Heart left ventricle (tissue), 16 donors: ENCODE measurements around the gene NDUFAF8. TPM values are rescaled to one million over a fixed set of nuclear protein-coding genes. Genes with fewer than 3 reads are reported as not detected.

Source experiments
- ATAC-seq, 4 donors: fragments of 200-7000 bp; cut with Tn5 transposase; one replicate each; pipeline ENCODE4 v1.9.1; 2020 to 2022; ENCODE audit warnings: moderate library complexity in 4 of 4, mild to moderate bottlenecking in 3 of 4, moderate number of reproducible peaks in 1 of 4
- DNase-seq, 5 donors: peaks; one replicate each; pipeline ENCODE4 v3.0.0-alpha.2; 2020
- H3K27ac ChIP-seq, 12 donors: fragments of 200-600 bp; sonication (generic) in 4 of 12; one replicate each; pipeline versions ENCODE4 v1.5.0 to v1.8.0; 2016 to 2022; ENCODE audit warnings: mild to moderate bottlenecking in 2 of 12
- H3K27me3 ChIP-seq, 9 donors: fragments of 200-600 bp; sonication (generic) in 2 of 9; one replicate each; pipeline versions ENCODE4 v1.5.1 to v1.8.0; 2016 to 2022; ENCODE audit warnings: mild to moderate bottlenecking in 3 of 9
- H3K36me3 ChIP-seq, 9 donors: fragments of 200-600 bp; sonication (generic) in 2 of 9; one replicate each; pipeline versions ENCODE4 v1.5.0 to v1.8.0; 2018 to 2022; ENCODE audit warnings: mild to moderate bottlenecking in 2 of 9
- H3K4me1 ChIP-seq, 12 donors: fragments of 200-600 bp; sonication (generic) in 4 of 12; one replicate each; pipeline versions ENCODE4 v1.5.0 to v1.8.0; 2016 to 2022; ENCODE audit warnings: mild to moderate bottlenecking in 3 of 12
- H3K4me3 ChIP-seq, 12 donors: fragments of 200-600 bp; sonication (generic) in 4 of 12; one replicate each; pipeline versions ENCODE4 v1.5.0 to v1.8.0; 2017 to 2022; ENCODE audit warnings: mild to moderate bottlenecking in 9 of 12, moderate library complexity in 4 of 12
- H3K9me3 ChIP-seq, 12 donors: fragments of 200-600 bp; sonication (generic) in 4 of 12; one replicate each; pipeline versions ENCODE4 v1.5.0 to v1.8.0; 2016 to 2022; ENCODE audit warnings: mild to moderate bottlenecking in 1 of 12
- POLR2A ChIP-seq, 2 donors: fragments of 450-650 bp; IDR thresholded peaks; one replicate each; pipeline ENCODE4 v1.6.1; 2017; ENCODE audit warnings: antibody characterized with exemption in 2 of 2, mild to moderate bottlenecking in 2 of 2, moderate library complexity in 2 of 2
- WGBS, 4 donors: extraction: QIAGEN DNeasy Blood & Tissue Kit in 2 of 4; methylation state at CpG; one replicate each; pipeline versions ENCODE4 v1.1.5 to v1.1.7; 2013 to 2018; 5-methylcytosine and 5-hydroxymethylcytosine counted together
- intact Hi-C, 10 donors: fragments of 100-400 bp; cut with DNase I; formaldehyde crosslinking; loops; one replicate each; pipeline versions ENCODE4 v1.11.1 to v1.14.2; 2022
- polyA plus RNA-seq, 2 donors: library from polyadenylated mRNA; stranded (reverse); fragments of 200-250 nt; gene quantifications; one replicate each; pipeline ENCODE4 v1.2.3, GENCODE V29; 2013
- total RNA-seq, 9 donors: library from RNA; depleted of rRNA in 2 of 9; stranded (reverse); fragments of >200 nt in 2 of 9; fragmentation: NEBNext Ultra II Directional in 3 of 9; extraction: Animal tissue kit (Norgen Biotek cat#: 25700) in 3 of 9; gene quantifications; one replicate each; pipeline versions ENCODE4 v1.1.0 to v1.2.4, GENCODE V29; 2016 to 2023
- TF ChIP-seq, protein P1 (sequence below), 12 donors: fragments of 200-600 bp; sonication (generic) in 4 of 12; IDR thresholded peaks; one replicate each; pipeline versions ENCODE4 v1.5.0 to v1.8.0; 2018 to 2022; ENCODE audit warnings: antibody characterized with exemption in 12 of 12, mild to moderate bottlenecking in 5 of 12
- donor health status: ischemic (EF 13 %, LVEDD 7.1; RV severe dilation, severe dysfunction).
- donor health status: healthy with polysubstance abuse.
- donor health status: DM: no; HTN: yes; CAD: no.
- donor health status: DM: no; HTN: no; CAD: no.
- donor health status: ischemic (EF 25% LVEDD 6.9; RV normal size, moderate dysfunction).
- donor health status: ischemic (EF 25% LVEDD 5.7; RV mildly dilated, moderate dysfunction).
- donor health status: healthy.
- donor health status: DM: yes; HTN: yes; CAD: no.
- donor health status: ischemic (EF 35%, LVEDD 5.7; RV mildly dilated, moderate dysfunction).
- donor health status: nonischemic (EF 11% LVEDD 7.7; RV severe dilation, severe dysfunction).
- donor health status: DM: yes; HTN: yes; CAD: no.
- donor health status: PGD.
- donor health status: ischemic (EF 29% LVEDD 5.4; RV normal size, mild dysfunction).
- donor health status: nonischemic (EF 23%, LVEDD 6.1; RV moderate dilation, normal function).

Gene NDUFAF8
- total and polyA plus RNA-seq, 11 donors, result 26.7 to 77.1 (median 50.2) TPM

DNA sequence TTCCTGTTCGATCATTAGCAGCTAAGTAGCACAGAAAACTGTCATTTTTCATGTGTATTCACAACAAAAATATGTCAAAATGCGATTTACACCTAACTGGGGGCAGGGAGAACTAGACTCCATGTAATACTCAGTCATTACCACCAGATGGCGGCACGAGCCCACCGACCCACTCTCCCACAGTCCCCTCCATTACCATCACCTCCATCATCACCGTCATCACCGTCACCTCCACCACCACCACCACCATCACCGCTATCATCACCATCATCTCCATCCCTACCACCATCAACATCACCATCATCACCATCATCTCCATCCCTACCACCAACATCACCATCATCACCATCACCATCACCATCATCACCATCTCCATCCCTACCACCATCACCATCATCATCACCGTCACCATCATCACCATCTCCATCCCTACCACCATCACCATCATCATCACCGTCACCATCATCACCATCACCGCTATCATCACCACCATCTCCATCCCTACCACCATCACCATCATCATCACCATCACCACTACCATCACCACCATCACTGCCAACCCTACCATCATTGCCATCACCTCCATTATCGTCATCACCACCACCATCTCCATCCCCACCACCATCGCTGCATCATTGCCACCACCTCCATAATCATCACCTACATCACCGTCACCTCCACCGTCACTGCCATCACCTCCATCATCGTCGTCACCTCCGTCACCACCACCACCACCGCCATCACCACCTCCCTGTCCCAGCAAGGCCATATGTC, 14.4 kb downstream of the NDUFAF8 start:
- peak in 3 of 4 donors; percentile 33 to 45 (median 35) for ATAC-seq

DNA sequence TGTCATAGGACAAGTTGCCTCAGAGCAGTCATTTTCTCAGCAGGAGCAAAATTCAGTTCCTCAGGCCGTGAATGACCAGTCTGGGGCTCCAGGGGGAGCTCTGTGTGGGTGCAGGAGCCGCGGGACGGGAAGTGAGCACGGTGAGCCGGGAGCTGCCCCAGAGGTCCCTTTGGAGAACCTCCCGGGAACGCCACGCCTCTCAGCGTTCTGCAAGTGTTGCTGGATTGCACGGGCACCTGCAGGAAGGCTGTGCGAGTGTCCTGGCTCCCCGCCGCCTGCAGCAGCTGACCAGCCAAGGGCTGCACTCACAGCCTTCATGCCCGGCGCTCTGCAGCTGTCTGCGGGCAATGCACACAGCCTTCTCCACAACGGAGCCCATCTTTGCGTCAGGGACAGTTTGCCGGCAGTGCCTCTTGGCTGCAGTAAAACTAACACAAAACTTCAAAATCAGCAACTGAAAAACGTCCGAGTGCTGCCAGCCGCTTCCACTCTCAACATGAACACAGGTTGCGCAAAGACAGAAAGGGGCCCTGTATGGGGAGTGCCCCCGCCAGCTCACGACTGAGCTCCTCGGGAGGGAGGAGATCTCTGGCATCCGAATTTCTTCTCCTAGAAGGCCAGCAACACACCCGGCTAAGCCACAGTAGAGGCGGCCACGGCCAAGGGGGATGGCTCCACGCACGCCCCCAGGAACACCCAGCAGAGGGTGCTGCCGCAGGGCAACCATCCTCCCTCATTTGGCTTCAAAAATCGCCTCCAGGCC, 16.0 kb downstream of the NDUFAF8 start:
- Histone ChIP-seq H3K4me1 (peaks cover 3 to 19% (median 13%) of the 10 kb centered on the region in 12 donors), H3K27ac (peak overlapping the region in 5 of 12 donors; percentile 1 to 51 (median 11)), H3K4me3 (peak overlapping the region in 2 of 12 donors; percentile 3 to 8), H3K9me3 (no peaks in the 10 kb centered on the region), H3K27me3 (no peaks in the 10 kb centered on the region), H3K36me3 (peaks cover 0 to 72% (median 34%) of the 10 kb centered on the region in 9 donors)
- peak; percentile 85 to 91 (median 88) for ATAC-seq
- intact Hi-C loops, result loop anchor here (1.0 to 10.0 kb wide), 11 partner anchors 37 to 350 kb away; partner anchors contain the start of genes BAHCC1 (in 1 of the 10) and SLC38A10 (in 1 of the 10)
- TF ChIP-seq, protein P1, sequence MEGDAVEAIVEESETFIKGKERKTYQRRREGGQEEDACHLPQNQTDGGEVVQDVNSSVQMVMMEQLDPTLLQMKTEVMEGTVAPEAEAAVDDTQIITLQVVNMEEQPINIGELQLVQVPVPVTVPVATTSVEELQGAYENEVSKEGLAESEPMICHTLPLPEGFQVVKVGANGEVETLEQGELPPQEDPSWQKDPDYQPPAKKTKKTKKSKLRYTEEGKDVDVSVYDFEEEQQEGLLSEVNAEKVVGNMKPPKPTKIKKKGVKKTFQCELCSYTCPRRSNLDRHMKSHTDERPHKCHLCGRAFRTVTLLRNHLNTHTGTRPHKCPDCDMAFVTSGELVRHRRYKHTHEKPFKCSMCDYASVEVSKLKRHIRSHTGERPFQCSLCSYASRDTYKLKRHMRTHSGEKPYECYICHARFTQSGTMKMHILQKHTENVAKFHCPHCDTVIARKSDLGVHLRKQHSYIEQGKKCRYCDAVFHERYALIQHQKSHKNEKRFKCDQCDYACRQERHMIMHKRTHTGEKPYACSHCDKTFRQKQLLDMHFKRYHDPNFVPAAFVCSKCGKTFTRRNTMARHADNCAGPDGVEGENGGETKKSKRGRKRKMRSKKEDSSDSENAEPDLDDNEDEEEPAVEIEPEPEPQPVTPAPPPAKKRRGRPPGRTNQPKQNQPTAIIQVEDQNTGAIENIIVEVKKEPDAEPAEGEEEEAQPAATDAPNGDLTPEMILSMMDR (IDR thresholded peaks at IDR 0.05), result peak; percentile 42 to 73 (median 61)
- no peak for TF ChIP-seq POLR2A (IDR thresholded peaks at IDR 0.05)
- peak; percentile 81 to 94 (median 88) for DNase-seq
- 26 to 35% (median 32%) methylated on average over 30 to 35 of the region's 35 CpGs for WGBS, 4 donors

More for the DNA sequence above, 14.4 kb downstream of the NDUFAF8 start:
- DNase-seq, result peak in 1 of 5 donors; percentile 52
- no peaks in the 10 kb centered on the region for H3K9me3 ChIP-seq
- no peaks in the 10 kb centered on the region for H3K27me3 ChIP-seq
- intact Hi-C loops, result loop anchor here (1.0 to 10.0 kb wide), 11 partner anchors 39 to 351 kb away; partner anchors contain the start of genes BAHCC1 (in 1 of the 10) and SLC38A10 (in 1 of the 10)
- H3K4me1 ChIP-seq, result peaks cover 3 to 19% (median 13%) of the 10 kb centered on the region in 12 donors
- WGBS, 4 donors, result 55 to 59% (median 57%) methylated on average over 19 of the region's 19 CpGs
- no peak overlapping the region for H3K4me3 ChIP-seq
- H3K27ac ChIP-seq, result no peak overlapping the region
- TF ChIP-seq, protein P1 (IDR thresholded peaks at IDR 0.05), result peak; percentile 66 to 88 (median 81)
- no peak for TF ChIP-seq POLR2A (IDR thresholded peaks at IDR 0.05)
- peaks cover 0 to 67% (median 25%) of the 10 kb centered on the region in 9 donors for H3K36me3 ChIP-seq

DNA sequence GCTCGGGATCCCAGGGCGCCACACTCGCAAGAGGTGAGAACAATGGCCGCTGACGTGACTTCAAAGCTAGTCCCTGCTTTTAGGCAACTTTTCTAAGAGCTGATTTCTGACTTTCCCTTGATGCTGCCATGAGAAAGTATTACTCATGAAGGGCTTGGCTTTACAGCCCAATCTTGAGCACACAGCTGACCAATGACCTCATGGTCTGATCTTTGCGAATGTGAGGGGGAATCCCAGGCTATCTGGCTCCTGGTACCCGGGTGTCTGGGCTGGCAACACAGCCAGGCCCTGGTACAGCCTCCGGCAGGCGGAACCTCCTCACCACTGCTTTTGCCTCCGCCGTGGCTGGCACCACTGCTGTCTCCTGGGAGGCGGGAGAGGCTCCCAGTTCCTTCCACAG, 17.5 kb downstream of the NDUFAF8 start:
- no peak for ATAC-seq
- H3K4me3 ChIP-seq, result no peak overlapping the region
- no peak overlapping the region for H3K27ac ChIP-seq
- intact Hi-C loops, result loop anchor here in 3 of 10 donors (5.0 to 10.0 kb wide), 3 partner anchors 36 to 348 kb away; no protein-coding TSS in a partner anchor
- TF ChIP-seq POLR2A (IDR thresholded peaks at IDR 0.05), result no peak
- TF ChIP-seq, protein P1 (IDR thresholded peaks at IDR 0.05), result no peak
- H3K4me1 ChIP-seq, result peaks cover 3 to 18% (median 13%) of the 10 kb centered on the region in 12 donors
- H3K9me3 ChIP-seq, result no peaks in the 10 kb centered on the region
- H3K27me3 ChIP-seq, result no peaks in the 10 kb centered on the region
- no peak for DNase-seq
- 80 to 88% (median 87%) methylated on average over 12 of the region's 12 CpGs for WGBS, 4 donors
- H3K36me3 ChIP-seq, result peaks cover 0 to 72% (median 41%) of the 10 kb centered on the region in 9 donors
